Keratinocyte (primary cell): ENCODE data around the gene WT1. TPM values are rescaled to one million over a fixed set of nuclear protein-coding genes. Genes with fewer than 3 reads are reported as not detected.

Experiments
- DNase-seq: peaks from one replicate; pipeline ENCODE4 v3.0.0-alpha.2; 2011; ENCODE audit warnings: low read depth, missing footprints, low spot score
- FAIRE-seq: peaks from 2 replicates; lab custom pipeline; 2011; peaks lifted over from hg19 to GRCh38; lab: Jason Lieb, UNC
- H2AFZ ChIP-seq: 2 replicates; pipeline ENCODE4 v1.6.0; 2012; ENCODE audit warnings: low read length, control low read depth, inconsistent platforms; ENCODE audit not compliant: control insufficient read depth
- H3K27ac ChIP-seq: 2 replicates; pipeline ENCODE4 v1.5.1; 2011; ENCODE audit warnings: low read length; ENCODE audit not compliant: control insufficient read depth, insufficient read depth
- H3K27me3 ChIP-seq: 3 replicates; pipeline ENCODE4 v1.6.0; 2011; ENCODE audit warnings: low read length; ENCODE audit not compliant: control insufficient read depth, insufficient read depth; ENCODE audit errors: extremely low read depth
- H3K36me3 ChIP-seq, 2 experiments: 2 replicates in 1 of 2; 3 replicates in 1 of 2; pipeline ENCODE4 v1.5.1; 2011; ENCODE audit warnings: low read length in 2 of 2, mild to moderate bottlenecking in 1 of 2; ENCODE audit not compliant: control insufficient read depth in 2 of 2, insufficient read depth in 2 of 2; ENCODE audit errors: extremely low read depth in 1 of 2
- H3K4me1 ChIP-seq: 3 replicates; pipeline ENCODE4 v1.5.1; 2011; ENCODE audit warnings: low read length; ENCODE audit not compliant: control insufficient read depth, insufficient read depth; ENCODE audit errors: extremely low read depth
- H3K4me2 ChIP-seq: 3 replicates; pipeline ENCODE4 v1.6.0; 2011; ENCODE audit warnings: low read depth, low read length; ENCODE audit not compliant: control insufficient read depth, insufficient read depth; ENCODE audit errors: extremely low read depth
- H3K4me3 ChIP-seq, 3 experiments: fragments of 200-600 bp in 1 of 3; sonication (generic) in 1 of 3; 2 replicates in 2 of 3; 3 replicates in 1 of 3; pipeline ENCODE4 v1.5.1; 2011 to 2016; ENCODE audit warnings: low read length in 3 of 3, mild to moderate bottlenecking in 3 of 3, control low read depth in 2 of 3, inconsistent platforms in 1 of 3, low read depth in 1 of 3, mixed read lengths in 1 of 3, mixed run types in 1 of 3, moderate library complexity in 1 of 3; ENCODE audit not compliant: control insufficient read depth in 2 of 3, insufficient read depth in 2 of 3; ENCODE audit errors: extremely low read depth in 1 of 3
- H3K79me2 ChIP-seq: 2 replicates; pipeline ENCODE4 v1.6.0; 2012; ENCODE audit warnings: low read length; ENCODE audit not compliant: control insufficient read depth, insufficient read depth
- H3K9ac ChIP-seq: 3 replicates; pipeline ENCODE4 v1.6.0; 2011; ENCODE audit warnings: low read length; ENCODE audit not compliant: control insufficient read depth, insufficient read depth; ENCODE audit errors: extremely low read depth
- H3K9me1 ChIP-seq: 3 replicates; pipeline ENCODE4 v1.6.0; 2011; ENCODE audit warnings: low read length; ENCODE audit not compliant: control insufficient read depth, insufficient read depth; ENCODE audit errors: extremely low read depth
- H3K9me3 ChIP-seq: 2 replicates; pipeline ENCODE4 v1.5.1; 2012; ENCODE audit warnings: low read depth, low read length; ENCODE audit not compliant: control insufficient read depth
- H4K20me1 ChIP-seq: 3 replicates; pipeline ENCODE4 v1.6.0; 2011; ENCODE audit warnings: low read length; ENCODE audit not compliant: control insufficient read depth, insufficient read depth; ENCODE audit errors: extremely low read depth
- CTCF ChIP-seq, 3 experiments: IDR thresholded peaks in 1 of 3; conservative IDR thresholded peaks in 1 of 3; optimal IDR thresholded peaks in 1 of 3; 2 replicates in 2 of 3; 3 replicates in 1 of 3; pipeline versions ENCODE3 to v1.5.1; 2011; ENCODE audit warnings: low read length in 3 of 3, mild to moderate bottlenecking in 3 of 3, moderate library complexity in 2 of 3, control low read depth in 1 of 3, inconsistent platforms in 1 of 3; ENCODE audit not compliant: insufficient read depth in 2 of 3; ENCODE audit errors: extremely low read depth in 1 of 3
- EZH2 ChIP-seq: IDR thresholded peaks from one replicate; pipeline ENCODE4 v1.6.1; 2012; ENCODE audit warnings: inconsistent platforms, mild to moderate bottlenecking, low read length, moderate library complexity
- dilution Hi-C: fragments of 300-500 bp; cut with MboI; formaldehyde crosslinking; loops from one replicate; pipeline ENCODE4 v1.7.0; 2020; ENCODE audit warnings: low sequenced_read_pairs; ENCODE audit not compliant: extremely low pct_ligation_motif_present
- polyA plus RNA-seq, 5 experiments: library from polyadenylated mRNA; depleted of rRNA in 3 of 5; stranded (reverse) in 3 of 5; stranded (forward) in 1 of 5; unstranded in 1 of 5; fragments of >200 nt; gene quantifications; 1 replicate in 1 of 5; 2 replicates in 3 of 5; 3 replicates in 1 of 5; pipeline versions ENCODE4 v1.2.1 to v1.2.3, GENCODE V29; 2011 to 2012; ENCODE audit warnings: missing spikeins in 2 of 5, low read depth in 1 of 5, low replicate concordance in 1 of 5

Gene WT1
- polyA plus RNA-seq, 1 donor (not counting 4 experiments of a cell fraction or from before 2014, with no cell fraction given) = not detected

DNA sequence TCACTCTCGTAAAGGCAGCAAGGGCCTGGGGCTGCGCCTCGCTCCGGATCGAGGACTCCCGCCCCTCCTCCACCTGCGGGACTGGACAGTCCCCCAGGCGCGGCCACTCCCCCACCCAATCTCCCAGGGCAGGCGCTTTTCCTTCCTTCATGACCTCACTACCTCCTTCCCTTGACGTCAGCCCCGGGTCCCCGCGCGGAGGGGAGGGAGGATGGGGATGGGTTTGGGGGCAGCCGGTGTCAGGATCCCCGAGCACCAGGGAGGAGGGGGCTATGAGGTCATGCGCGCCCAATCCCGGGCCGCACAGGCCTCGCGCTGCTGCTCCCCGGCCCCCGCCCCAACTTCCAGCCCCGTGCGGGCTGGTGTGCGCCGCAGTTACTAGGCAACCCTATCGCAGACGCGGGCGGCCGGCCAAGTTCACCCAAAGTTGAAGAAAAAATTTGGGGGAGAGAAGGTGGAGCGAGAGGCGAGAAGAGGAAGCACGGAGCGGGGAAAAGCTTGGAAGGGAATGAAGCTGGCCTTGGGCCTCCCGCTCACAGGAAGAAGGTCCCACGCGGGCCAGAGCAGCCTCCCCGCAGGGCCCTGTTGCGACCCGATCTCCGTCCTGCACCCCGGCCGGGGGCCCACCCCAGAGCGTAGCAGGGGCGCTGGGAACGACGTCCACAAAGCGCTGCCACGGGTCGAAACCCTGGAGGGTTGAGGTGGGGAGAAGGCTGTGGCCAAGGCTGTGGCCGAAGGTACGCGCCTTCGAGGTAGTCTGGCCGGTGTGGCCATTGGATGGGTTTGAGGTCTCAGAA is 8.3 kb downstream of the WT1 start:
- dilution Hi-C loops = no loop called here
- H3K4me2 ChIP-seq = no peak overlapping the region
- no peak overlapping the region for H3K4me3 ChIP-seq
- no peaks in the 10 kb centered on the region for H3K9me3 ChIP-seq
- H3K36me3 ChIP-seq = no peaks in the 10 kb centered on the region
- TF ChIP-seq CTCF (optimal IDR thresholded peaks at IDR 0.05 in 1 of 3, IDR thresholded peaks at IDR 0.05 in 1 of 3, conservative IDR thresholded peaks at IDR 0.05 in 1 of 3; ENCODE audit: extremely low read depth in 1 of 3, insufficient read depth in 2 of 3, low read length in 3 of 3) = no peak
- peak; percentile 82 for TF ChIP-seq EZH2
- H3K27me3 ChIP-seq = peaks cover 83% of the 10 kb centered on the region
- no peak overlapping the region for H2AFZ ChIP-seq
- no peaks in the 10 kb centered on the region for H3K4me1 ChIP-seq
- no peak for FAIRE-seq
- no peaks in the 10 kb centered on the region for H4K20me1 ChIP-seq
- no peak overlapping the region for H3K27ac ChIP-seq
- H3K9me1 ChIP-seq = no peaks in the 10 kb centered on the region
- DNase-seq = no peak
- no peaks in the 10 kb centered on the region for H3K79me2 ChIP-seq
- H3K9ac ChIP-seq = no peak overlapping the region

GRCh38 chr11:32426192-32426591 is 9.1 kb downstream of the WT1 start:
- Histone ChIP-seq H2AFZ (no peak overlapping the region), H3K9me1 (no peaks in the 10 kb centered on the region), H4K20me1 (no peaks in the 10 kb centered on the region), H3K4me1 (no peaks in the 10 kb centered on the region), H3K9me3 (no peaks in the 10 kb centered on the region), H3K4me3 (no peak overlapping the region), H3K27me3 (peaks cover 74% of the 10 kb centered on the region), H3K27ac (no peak overlapping the region), H3K79me2 (no peaks in the 10 kb centered on the region), H3K36me3 (no peaks in the 10 kb centered on the region), H3K9ac (no peak overlapping the region), H3K4me2 (no peak overlapping the region)
- DNase-seq = no peak
- no peak for FAIRE-seq
- dilution Hi-C loops = no loop called here
- TF ChIP-seq CTCF (optimal IDR thresholded peaks at IDR 0.05 in 1 of 3, IDR thresholded peaks at IDR 0.05 in 1 of 3, conservative IDR thresholded peaks at IDR 0.05 in 1 of 3; ENCODE audit: extremely low read depth in 1 of 3, insufficient read depth in 2 of 3, low read length in 3 of 3) (no peak), EZH2 (peak; percentile 35)
